Fibroblast of skin of abdomen (primary cell): ENCODE data around the gene CSH1.
"Not testable (repeated sequence)": the region's sequence is repeated elsewhere in the genome, so short reads cannot be mapped to it uniquely, and the experiment has no call there.

Experiments
- DNase-seq: peaks from one replicate; pipeline ENCODE4 v3.0.0-alpha.2; 2013

Gene CSH1

GRCh38 chr17:63928966-63929695 lies 32.8 kb upstream of the CSH1 start:
- no peak for DNase-seq

- no peak for DNase-seq
Observed at GRCh38 chr17:63928172-63928666, 31.8 kb upstream of the CSH1 start.

- no peak for DNase-seq
Observed at GRCh38 chr17:63927464-63928171, 31.2 kb upstream of the CSH1 start.

- DNase-seq: no peak
Observed at GRCh38 chr17:63926164-63926563, 29.8 kb upstream of the CSH1 start.

GRCh38 chr17:63925615-63926014 lies 29.2 kb upstream of the CSH1 start:
- no peak for DNase-seq

- not testable (repeated sequence) for DNase-seq
Observed at GRCh38 chr17:63922402-63922801, 26.0 kb upstream of the CSH1 start.

- DNase-seq: not testable (repeated sequence)
Observed at GRCh38 chr17:63920779-63921178, 24.4 kb upstream of the CSH1 start.

- DNase-seq: not testable (repeated sequence)
Observed at GRCh38 chr17:63920050-63920449, 23.7 kb upstream of the CSH1 start.

GRCh38 chr17:63919311-63919723 lies 22.9 kb upstream of the CSH1 start:
- DNase-seq: peak; percentile 53

- DNase-seq: not testable (repeated sequence)
Observed at GRCh38 chr17:63918789-63919305, 22.5 kb upstream of the CSH1 start, which contains the start of gene GH1. Gene GH1, minus strand, starts transcription at chr17:63918839. Its CDS starts 63 bp downstream, at chr17:63918776.

GRCh38 chr17:63918305-63918704 lies 21.9 kb upstream of the CSH1 start:
- DNase-seq: no peak

- DNase-seq: no peak
Observed at GRCh38 chr17:63917646-63918045, 21.3 kb upstream of the CSH1 start.

GRCh38 chr17:63917206-63917605 lies 20.8 kb upstream of the CSH1 start:
- DNase-seq: not testable (repeated sequence)

GRCh38 chr17:63916566-63917185 lies 20.3 kb upstream of the CSH1 start:
- DNase-seq: no peak

- DNase-seq: not testable (repeated sequence)
Observed at GRCh38 chr17:63915753-63916152, 19.4 kb upstream of the CSH1 start.

GRCh38 chr17:63914471-63914870 lies 18.1 kb upstream of the CSH1 start:
- no peak for DNase-seq

- DNase-seq: peak; percentile 19
Observed at GRCh38 chr17:63911657-63912100, 15.3 kb upstream of the CSH1 start.

GRCh38 chr17:63911041-63911635 lies 14.8 kb upstream of the CSH1 start, which contains the start of gene CSHL1:
Gene CSHL1, minus strand, starts transcription at chr17:63911258. Its CDS starts 62 bp downstream, at chr17:63911196.
- DNase-seq: no peak

GRCh38 chr17:63910096-63910495 lies 13.7 kb upstream of the CSH1 start:
- DNase-seq: no peak

GRCh38 chr17:63909586-63909985 lies 13.2 kb upstream of the CSH1 start:
- not testable (repeated sequence) for DNase-seq

GRCh38 chr17:63907161-63907778 lies 10.9 kb upstream of the CSH1 start:
- peak; percentile 5 for DNase-seq

GRCh38 chr17:63904796-63905195 lies 8.4 kb upstream of the CSH1 start:
- DNase-seq: not testable (repeated sequence)
